PC-9 (cell line): Measurements from ENCODE around the gene AK9.

Experiments used
- CTCF ChIP-seq: fragments of 200-600 bp; sonication (generic); conservative IDR thresholded peaks from 2 replicates; pipeline ENCODE4 v1.6.1; 2017; ENCODE audit warnings: mixed run types, antibody characterized with exemption, mild to moderate bottlenecking, moderate library complexity
- EZH2 ChIP-seq: fragments of 200-600 bp; sonication (generic); IDR thresholded peaks from 2 replicates; pipeline ENCODE4 v1.8.0; 2017; ENCODE audit warnings: antibody characterized with exemption, low read depth

- no peak for TF ChIP-seq CTCF
- no peak for TF ChIP-seq EZH2
Observed at GRCh38 chr6:109693111-109693510, 2.1 kb upstream of the AK9 start.
